Measurements from ENCODE around the gene FBXL17.

The FBXL17 gene

DNA sequence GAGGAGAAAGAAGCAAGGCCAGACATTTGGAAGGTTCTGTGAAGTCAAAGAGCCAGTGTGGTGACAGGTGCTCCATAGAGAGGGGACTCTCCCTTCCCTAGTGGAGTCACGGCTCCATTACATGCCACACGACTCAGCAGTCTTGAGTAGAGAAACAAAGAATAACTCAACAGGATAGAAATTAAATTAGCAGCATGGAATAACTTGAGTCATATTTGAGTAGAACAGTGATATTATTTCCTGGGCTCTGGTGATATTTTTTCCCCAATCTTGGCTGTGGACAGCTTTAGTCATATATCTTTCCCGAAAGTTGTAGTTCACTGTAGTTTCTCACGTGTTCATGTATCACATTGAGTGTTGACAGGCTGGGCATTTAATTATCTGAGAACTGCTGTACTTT, 561.5 kb downstream of the FBXL17 start:
- DNase-seq = no peak

DNA sequence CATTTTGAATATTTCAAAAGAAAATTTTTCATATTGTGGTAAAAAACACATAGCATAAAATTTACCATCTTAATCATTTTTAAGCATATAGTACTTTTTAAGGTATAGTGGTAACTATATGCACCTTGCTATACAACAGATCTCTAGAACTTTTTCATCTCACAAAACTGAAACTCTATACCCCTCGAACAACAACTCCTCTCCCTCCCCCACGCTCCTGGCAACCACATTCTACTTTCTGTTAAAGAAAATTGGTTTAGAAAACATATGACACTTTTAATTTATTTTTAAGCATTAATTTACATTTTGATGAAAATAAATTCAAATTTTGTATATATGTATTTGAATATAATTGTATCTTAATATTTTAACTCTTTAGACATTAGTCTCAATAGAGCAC, 563.9 kb downstream of the FBXL17 start:
- DNase-seq = no peak

DNA sequence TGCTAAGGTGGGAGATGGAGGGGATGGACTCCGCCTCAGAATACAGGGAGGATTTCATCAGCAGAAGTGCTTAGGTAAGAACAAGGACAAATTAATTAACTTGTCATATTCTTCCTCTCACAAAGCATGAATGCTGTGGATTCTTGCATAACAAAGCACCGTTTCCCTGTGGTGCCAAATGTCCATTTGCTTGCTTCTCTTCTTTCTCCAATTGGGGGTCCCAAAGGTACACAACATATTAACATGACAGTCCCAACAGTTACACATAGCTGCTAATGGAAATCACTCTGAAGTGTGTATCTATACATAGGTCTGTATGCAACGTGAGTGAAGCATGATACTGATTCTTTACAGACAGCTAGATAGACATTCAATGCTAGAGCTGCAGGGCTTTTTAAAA, 564.5 kb downstream of the FBXL17 start:
- no peak for DNase-seq

DNA sequence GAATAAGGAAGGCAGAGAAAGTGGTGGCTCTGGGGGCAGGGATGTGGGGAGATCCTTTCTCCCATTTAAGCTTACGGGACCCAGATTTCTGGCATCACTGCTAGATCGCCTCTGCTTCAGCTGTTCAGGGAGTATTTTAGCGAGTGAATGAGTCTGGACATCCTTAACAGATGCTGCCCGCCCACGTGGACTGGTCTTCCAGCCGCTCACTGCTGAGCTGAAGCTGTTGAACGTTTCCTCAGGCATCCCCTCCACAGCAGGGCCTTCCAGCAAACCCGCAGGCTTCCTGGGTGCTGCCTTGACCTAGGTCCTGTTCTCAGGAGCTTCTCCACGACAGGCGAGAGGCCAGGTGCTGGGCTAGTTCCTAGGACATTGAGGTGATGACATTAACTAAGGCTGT, 566.8 kb downstream of the FBXL17 start:
- DNase-seq = peak in 2 of 51 donors; percentile 5 to 29

DNA sequence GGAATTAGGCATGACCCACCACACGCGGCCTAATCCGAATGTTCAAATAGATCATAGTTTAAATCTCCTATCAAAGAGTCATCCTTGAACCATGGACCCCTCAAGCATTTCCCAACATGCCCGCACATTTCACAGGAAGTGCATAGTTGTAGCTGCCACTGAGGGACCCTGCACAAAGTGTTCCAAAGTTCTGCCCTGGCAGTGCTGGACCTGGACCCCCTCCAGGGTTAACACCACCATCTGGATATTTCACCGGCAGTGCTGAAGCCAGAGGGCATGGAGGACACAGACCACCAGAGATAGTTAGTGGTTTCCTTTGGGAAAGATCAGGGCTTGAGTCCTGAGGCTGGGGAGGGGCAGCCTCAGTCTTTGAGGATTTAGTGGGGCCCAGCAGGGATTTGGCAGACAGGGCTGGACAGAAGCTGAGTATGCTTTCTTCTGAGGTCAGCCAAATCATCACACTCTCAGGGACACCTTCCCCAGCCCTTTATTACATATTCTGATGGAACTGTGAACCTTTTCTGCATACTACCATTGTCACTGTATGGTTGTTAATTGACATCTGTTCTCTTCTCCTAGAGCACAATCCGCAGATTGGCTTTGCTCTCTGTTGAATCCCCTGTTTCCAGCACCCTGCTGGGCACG, 567.6 kb downstream of the FBXL17 start:
- DNase-seq = no peak

DNA sequence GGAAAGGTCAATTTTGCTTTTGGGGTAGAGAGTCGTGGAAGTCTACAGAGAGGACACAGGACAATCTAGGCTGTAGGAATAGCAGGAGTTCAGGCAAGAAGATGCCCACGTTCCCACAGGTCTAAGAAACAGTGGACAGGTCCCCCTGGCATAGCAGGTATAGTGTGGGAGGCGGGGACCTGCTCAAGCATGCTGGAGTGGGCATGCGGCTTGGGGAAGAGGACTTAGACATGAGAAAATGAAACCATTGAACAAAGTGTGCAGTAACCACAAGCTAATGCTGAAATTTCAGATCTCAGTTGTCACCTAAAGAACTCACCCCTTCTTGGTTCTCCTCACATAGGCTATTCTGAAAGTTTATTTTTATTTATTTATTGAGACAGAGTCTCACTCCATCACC, 568.3 kb downstream of the FBXL17 start:
- DNase-seq = no peak

DNA sequence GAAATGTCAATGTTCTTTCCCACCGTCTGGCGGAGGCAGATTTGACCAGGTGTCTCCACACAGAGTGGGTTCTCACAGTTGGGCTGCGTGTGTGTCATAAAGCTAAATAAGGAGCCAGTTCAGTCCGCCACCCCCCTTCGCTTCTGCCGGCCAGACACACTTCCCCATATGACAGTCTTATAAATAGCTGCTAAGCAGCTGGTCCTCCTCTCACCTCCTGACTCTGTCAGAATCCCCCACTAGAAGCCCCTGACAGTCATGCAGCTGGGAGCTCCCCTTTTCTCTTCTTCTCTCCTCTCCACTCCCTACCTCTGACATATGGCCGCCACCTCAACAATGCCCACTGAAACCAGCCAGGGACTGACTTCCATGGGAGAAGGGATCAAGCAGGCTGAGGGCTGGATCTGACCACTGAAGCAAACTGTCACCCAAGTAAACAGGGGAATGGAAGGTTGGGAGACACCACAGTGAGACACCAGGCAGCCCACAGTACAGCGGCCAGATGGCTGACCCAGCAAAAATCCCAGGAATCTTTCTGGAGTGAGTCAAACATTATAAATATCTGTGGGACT, 569.2 kb downstream of the FBXL17 start:
- peak in 1 of 51 donors; percentile 40 for DNase-seq

DNA sequence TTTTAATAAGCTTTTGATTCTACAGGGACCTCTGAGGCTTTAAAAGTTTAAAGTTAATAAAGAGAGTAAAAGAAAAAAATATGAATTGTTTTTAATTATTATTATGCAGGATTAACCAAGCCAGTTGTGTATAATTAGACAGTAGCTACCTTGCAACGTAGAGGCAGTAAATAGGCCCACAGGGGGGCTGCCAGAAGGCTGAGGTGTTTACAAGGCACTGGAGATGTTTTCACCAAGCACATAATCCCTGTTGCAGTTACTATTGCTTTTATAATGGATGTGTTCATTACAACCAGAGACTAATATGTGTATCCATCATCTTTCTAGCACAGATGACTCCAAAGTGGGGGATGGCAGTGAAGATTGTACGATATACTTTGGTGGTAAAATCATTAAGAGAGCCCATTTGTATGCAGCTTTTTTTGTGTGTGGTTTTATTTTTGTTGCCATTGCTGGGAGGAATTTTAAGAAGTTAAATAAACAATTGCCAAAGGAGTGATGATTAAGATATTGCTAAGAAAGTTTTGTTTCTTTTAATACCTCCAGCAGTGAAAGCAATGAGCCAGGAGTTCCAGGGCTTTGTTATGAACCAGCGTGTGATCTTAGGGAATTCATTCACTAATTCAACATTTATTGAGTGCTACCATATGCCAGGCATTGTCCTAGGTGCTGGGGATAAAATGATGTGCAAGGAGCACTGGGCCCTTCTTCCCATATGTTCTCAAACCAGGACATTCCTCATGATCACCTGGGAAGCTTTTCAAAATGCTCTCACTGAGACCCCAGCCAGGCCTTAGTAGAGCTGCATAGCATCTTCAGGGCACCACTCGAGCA, 572.5 kb downstream of the FBXL17 start:
- no peak for DNase-seq

Measured in hypothalamus (tissue), 51 donors.